GM18498 (cell line): ENCODE measurements around the gene CYP24A1.

ENCODE experiments used
- ATAC-seq: cut with Tn5 transposase; IDR thresholded peaks from one replicate; pipeline ENCODE4 v1.9.1; 2021; ENCODE audit warnings: mild to moderate bottlenecking, moderate library complexity; ENCODE audit not compliant: unreplicated experiment

CYP24A1 gene

DNA sequence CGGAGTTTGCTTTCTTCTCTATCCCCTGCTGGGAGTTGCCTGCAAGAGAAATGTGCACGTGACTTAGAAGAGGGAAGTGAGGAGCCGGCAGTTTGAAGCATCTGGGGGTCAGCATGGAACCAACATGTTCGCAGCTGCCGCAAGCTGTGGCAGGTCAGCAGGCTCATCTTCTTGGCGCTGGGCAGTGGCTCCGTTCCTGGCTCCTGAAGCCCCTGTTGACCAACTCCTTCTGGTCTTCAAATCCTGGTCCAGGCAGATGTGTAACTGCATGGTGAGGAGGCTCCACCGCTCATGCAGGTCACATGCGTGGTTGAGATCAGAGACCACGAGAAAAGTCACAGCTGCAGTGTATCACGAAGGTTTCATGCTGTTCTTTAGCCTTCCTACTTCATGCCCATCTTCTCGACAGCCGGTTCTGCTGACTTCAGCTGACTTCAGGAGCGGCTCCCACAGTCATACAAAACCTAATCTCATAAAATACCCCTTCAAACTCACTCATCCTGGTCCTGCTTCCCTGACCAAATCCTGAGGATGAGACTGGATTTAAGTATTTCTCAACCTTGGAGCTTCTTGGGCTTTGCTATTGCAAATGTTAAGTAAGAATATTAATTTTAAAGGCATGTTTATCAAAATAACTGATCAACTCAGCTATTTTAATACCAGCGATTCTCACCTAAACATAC lies 58.5 kb downstream of the CYP24A1 start:
- ATAC-seq: no peak

DNA sequence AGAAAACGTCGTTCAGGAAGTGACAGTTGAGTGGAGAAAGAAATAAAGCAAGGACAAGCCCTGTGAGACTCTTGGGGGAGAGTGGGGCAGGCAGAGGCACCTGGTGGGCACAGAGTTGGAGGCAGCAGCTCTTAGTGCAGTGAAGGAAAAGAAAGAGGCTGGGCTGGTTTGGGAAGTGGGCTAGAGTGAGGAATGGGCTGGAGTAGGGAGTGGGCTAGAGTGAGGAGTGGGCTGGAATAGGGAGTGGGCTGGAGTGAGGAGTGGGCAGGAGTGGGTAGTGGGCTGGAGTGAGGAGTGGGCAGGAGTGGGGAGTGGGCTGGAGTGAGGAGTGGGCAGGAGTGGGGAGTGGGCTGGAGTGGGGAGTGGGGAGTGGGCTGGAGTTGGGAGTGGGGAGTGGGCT lies 59.7 kb downstream of the CYP24A1 start:
- no peak for ATAC-seq

DNA sequence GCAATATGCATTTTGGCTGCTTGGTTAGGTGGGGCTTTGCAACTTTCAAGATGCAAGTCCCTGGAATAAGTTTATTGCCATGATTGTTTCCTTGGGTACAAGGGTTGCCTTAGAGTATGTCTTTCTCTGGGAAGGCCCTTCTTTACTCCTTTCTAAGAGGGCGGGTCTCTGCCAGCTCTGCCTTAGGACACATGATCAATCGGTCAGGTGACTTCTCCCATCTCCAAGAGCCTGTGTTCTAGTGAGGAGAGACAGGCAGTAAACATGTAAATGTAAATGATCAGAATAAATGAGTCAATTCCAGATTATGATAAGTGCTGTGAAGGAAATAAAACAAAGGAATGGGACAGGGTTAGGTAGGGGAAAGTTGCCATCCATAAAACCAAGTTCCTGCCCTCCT lies 60.2 kb downstream of the CYP24A1 start:
- ATAC-seq: no peak

DNA sequence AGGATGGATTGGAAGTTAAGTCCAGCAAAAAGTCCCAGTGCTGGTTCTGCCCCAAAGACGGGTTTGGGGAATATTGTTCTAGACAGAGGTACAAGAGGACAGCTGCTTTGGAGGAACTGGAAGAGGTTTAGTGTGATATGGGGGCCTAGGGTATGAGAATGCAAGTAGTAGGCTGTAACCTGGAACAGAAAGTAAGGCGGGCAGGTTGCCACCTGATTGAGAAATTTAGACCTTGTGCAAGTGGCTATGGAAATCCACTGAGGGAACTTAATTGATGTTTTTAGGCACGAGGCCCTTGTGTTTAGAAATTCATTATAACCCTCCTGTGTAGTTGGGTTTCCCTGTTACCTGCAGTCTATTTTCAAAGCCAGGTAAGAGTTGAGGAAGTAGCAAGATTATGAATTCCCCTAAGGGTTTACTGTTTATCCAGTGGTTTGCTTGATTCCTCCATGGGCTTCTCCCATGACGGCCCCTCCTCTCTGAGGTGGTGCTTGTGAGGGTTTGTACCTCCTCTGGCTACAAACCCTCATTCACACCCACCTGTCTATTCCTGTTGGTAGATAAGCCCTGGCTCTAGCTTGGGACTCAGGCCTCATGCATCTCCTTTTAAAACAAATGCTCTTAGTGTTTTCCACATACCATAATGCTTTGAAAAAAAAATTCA lies 61.4 kb downstream of the CYP24A1 start:
- no peak for ATAC-seq

DNA sequence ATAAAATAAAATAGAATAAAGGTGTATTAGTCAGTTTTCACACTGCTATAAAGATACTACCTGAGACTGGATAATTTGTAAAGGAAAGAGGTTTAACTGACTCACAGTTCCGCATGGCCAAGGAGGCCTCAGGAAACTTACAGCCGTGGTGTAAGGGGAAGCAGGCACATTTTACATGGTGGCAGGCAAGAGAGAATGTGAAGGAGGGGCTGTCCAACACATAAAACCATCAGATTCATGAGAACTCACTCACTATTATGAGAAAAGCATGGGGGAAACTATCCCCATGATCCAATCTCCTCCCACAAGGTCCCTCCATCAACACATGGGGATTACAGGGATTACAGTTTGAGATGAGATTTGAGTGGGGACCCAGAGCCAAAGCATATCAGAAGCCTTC lies 62.3 kb downstream of the CYP24A1 start:
- ATAC-seq: no peak

DNA sequence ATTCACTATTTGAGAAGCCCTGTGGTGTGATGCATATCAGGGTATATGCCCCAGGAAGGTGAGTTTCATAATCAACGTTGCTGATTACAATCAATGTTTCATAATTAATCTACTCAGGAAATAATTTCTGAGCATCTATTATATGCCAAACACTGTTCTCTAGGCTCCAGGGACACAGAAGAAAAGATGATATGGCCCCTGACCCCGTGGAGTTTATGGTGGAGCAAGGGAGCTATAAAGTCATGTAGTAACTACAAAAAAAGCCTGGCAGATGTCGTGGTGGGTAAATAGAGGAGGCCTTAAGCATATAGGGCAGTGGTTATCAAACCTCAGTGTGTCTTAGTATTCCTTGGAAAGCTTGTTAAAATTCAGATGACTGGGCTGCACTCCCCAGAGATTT lies 63.3 kb downstream of the CYP24A1 start:
- no peak for ATAC-seq

DNA sequence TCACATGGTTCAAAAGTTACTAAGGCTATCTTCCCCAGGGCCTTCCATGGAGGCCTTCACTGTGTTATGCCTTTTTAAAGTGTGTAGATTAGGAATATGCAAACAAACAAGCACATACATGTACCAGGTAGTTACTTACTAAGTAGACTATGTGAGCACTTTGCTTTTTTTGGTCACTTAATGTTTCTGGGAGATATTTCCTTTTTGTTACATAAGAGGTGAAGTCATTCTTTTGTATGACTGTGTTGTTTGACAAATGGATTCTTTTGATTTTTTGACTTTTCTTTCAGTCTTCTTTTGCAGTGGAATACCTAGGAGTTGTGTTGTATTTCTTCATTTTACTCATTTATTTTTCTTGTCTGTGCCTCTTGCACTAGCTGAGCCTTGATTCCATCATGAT lies 63.7 kb downstream of the CYP24A1 start:
- no peak for ATAC-seq

DNA sequence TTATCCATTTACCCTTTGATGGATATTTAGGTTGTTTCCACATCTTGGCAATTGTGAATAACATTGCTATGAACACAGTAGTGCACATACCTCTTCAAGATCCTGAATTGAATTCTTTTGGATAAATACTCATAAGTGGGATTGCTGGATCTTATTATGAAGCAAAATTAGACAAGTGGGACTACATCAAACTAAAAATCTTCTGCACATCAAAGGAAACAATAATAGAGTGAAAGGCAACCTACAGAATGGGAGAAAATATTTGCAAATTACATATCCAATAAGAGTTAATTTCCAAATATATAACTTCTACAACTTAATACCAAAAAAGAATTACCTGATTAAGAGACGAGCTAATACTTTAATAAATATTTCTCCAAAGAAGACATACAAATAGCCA lies 65.0 kb downstream of the CYP24A1 start:
- ATAC-seq: no peak

DNA sequence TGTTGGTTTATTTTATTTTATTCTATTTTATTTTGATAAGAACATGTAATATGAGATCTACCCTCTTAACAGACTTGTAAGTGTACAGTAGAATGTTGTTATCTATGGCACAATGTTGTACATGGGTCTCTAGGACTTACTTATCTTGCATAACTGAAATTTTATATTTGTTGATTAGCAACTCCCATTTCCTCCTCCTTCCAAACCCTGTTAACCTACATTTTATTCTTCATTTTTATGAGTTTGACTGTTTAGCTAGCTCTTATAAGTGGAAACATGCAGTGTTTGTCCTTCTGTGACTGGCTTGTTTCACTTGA lies 65.5 kb downstream of the CYP24A1 start:
- no peak for ATAC-seq

DNA sequence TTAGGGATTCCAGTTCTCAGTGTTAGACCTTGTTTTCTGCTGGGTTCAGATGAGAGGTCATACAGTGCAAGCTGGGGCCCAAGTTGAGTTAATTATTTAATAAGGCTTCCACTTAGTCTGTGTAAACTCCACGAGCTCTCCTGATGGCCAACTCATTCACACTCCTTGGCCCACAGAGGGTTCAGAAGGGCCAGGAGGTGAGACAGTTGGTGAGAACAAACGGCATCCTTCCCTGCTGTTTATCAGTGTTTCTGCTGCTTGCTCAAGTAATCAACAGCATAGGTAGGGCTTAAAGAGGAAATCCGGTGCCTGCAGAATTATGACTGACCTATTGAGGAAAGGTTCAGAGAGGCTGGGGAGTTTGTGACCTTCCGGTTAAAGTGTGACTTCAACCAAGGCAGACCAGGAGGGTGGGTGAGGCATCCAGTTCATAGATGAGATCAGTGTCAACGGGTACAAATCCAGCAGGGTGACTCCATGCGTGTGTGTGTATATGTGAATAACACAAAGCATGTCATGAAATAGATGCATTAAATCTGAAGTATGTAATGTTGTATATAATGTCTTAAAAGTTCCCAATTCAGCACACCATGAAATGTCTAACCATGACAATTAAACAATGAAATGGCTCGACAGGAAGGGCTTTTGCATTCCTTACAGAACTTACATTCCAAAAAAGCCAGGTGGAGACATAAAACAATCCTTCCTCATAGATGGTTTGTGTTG lies 66.0 kb downstream of the CYP24A1 start:
- ATAC-seq: no peak

DNA sequence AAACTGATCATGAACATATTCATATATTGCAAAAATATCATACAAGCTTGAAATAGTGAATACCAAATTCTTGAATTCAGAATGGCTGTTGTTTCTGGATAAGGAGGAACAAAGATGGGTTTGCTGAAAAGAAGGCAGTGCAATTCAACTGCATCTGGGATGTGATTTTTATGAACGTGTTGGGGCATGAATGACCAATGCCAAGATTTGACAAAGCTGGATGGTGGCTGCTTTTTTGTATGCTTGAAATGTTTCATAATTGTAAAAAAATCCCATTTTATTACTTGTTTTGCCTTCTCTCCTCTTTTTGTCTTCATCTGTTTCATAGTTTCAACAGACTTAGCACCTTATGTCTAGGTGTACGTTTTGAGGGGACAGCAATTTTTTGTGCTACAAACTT lies 66.6 kb downstream of the CYP24A1 start:
- no peak for ATAC-seq

DNA sequence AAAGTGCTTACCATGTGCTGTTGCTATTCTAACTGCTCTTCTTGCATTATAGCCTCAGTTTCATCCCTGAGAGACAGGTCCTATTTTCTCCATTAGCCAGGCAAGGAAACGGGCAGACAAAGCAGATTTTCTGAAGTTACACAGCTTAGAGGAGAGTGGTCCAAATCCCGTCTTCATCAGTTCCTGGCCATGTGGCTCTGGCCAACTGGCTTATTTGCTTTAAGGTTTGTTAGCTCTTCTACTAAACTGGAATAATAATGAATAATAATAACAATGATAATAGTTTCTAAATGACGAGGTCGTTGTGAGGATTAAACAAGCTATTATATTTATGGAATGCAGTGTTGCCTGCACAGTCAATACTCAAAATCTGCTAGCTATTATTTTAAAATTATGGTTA lies 67.6 kb downstream of the CYP24A1 start:
- ATAC-seq: no peak

DNA sequence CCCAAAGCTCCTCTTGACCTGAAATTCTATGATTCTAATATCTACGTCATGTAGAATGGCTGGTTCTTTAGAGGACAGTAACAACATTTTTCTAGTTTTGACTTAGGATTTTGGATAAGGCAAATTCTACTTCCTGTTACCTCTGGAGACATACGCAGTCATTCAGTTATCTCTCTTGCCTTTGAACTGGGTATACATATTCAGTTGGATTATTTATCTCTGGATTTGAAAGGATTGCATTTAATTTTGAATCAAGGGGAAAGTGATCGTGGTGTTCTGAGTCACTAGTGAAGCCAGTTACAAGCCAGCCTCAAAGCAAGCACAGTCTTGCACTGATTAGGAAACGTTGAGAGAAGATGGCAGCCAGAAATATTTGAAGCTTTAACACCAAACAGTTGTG lies 68.1 kb downstream of the CYP24A1 start:
- ATAC-seq: no peak

DNA sequence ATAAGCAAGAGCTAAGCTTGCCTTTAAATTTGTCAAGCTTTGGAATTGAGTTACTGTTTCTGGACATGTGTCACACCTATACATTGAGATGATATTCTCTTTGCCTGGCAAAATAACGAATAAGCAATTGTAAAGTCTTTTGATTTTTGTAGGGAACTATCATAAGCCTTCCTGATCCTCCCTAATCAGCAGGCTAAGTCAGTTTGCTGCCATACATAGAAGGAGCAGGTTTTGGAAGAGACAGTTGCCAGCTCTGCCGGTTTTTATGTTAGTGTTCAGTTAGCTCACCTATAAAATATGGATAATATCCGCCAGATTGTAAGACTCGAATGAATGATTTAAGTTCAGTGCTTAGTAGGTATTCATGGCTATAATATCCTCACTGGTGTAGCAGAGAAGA lies 69.0 kb downstream of the CYP24A1 start:
- ATAC-seq: no peak

DNA sequence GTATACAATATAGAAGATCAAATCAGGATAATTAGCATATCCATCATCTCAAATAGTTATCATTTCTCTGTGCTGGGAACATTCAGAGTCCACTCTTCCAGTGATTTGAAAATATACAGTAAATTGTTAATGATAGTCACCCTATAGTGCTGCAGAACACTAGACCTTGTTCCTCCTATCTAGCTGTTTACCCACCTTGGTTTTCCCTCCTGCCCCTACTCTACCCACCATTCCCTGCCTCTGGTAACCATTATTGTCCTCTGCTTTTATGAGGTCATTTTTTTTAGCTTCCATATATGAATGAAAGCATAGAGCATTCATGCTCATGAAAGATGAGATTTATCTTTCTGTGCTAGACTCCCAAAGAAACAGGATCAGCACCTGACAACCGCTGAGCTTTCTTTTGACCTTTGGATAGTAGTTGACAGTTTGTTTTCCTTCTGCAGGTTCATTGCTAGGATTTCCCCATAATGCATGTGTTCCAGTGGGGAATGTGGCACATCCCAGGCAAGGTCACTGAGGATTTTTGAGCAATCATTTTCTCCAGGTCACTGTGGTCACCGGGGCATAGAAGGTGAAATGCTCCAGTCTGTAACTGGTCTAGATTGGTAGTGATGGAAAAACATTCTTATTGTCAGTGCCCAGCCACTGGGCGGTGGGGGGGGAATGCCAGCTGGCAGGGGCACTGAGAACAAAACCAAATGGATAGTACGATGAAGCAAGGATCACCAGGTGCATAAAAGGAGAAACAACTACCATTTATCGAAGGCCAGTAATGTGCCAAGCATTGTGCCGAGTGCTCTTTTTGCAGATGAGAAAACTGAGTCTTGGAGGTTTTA lies 69.8 kb downstream of the CYP24A1 start:
- no peak for ATAC-seq
